HCT116 (cell line): ENCODE data around the gene SUFU. TPM values are rescaled to one million over a fixed set of nuclear protein-coding genes. Genes with fewer than 3 reads are reported as not detected.

Experiments
- ATAC-seq: fragments of 200-7000 bp; cut with Tn5 transposase; 2 replicates; pipeline ENCODE4 v1.9.1; 2020; ENCODE audit warnings: mild to moderate bottlenecking, moderate library complexity
- BruUV-seq: library from RNA; stranded (reverse); fragments of 400-500 nt; replicated peaks from 2 replicates; lab custom pipeline; 2021; lab: Mats Ljungman, UMichigan
- CTCF ChIA-PET: fragments of 300-600 bp; sonication (Branson Sonifier 250); formaldehyde crosslinking; loops from one replicate; lab custom pipeline; 2021; ENCODE audit warnings: antibody characterized with exemption; lab: Charles Lee
- POLR2A ChIA-PET: fragments of 300-600, 350-600 bp; sonication (Branson Sonifier 250); formaldehyde crosslinking; loops from one replicate; lab custom pipeline; 2021; ENCODE audit warnings: antibody characterized with exemption; lab: Charles Lee
- RAD21 ChIA-PET, 2 experiments: fragments of 300-600 bp; sonication (Branson Sonifier 250); formaldehyde crosslinking; loops; one replicate each; lab custom pipeline; 2023; ENCODE audit warnings: low total read pairs in 2 of 2; ENCODE audit not compliant: uncharacterized antibody in 2 of 2, unreplicated experiment in 2 of 2, low non-redundant PET in 1 of 2; lab: Charles Lee
- DNase-seq: peaks from one replicate; pipeline ENCODE4 v3.0.0-alpha.2; 2010; ENCODE audit warnings: low read depth, low spot score
- H2AFZ ChIP-seq: fragments of 200-600 bp; shearing (Covaris generic), sonication (generic); 2 replicates; pipeline ENCODE4 v1.6.1; 2017; ENCODE audit warnings: low read depth, mixed run types, mixed read lengths, antibody characterized with exemption, low read length; ENCODE audit not compliant: poor library complexity, severe bottlenecking
- H3K27ac ChIP-seq: 2 replicates; pipeline ENCODE4 v1.5.1; 2012; ENCODE audit warnings: low read depth, low read length
- H3K27me3 ChIP-seq: fragments of 200-600 bp; sonication (generic); 2 replicates; pipeline ENCODE4 v1.6.1; 2016; ENCODE audit warnings: mixed run types, low read length, mixed read lengths; ENCODE audit not compliant: insufficient read depth
- H3K36me3 ChIP-seq, 2 experiments: fragments of 200-500 bp in 1 of 2; fragments of 200-600 bp in 1 of 2; sonication (Bioruptor generic) in 1 of 2; sonication (generic) in 1 of 2; 2 replicates each; pipeline versions ENCODE4 v1.5.1 to v1.6.1; 2014 to 2016; ENCODE audit warnings: low read length in 2 of 2, inconsistent platforms in 1 of 2, mixed read lengths in 1 of 2, mixed run types in 1 of 2; ENCODE audit not compliant: insufficient read depth in 2 of 2, control insufficient read depth in 1 of 2
- H3K4me1 ChIP-seq, 2 experiments: fragments of 200-600 bp in 1 of 2; sonication (generic) in 1 of 2; 2 replicates each; pipeline versions ENCODE4 v1.5.1 to v1.6.1; 2012 to 2017; ENCODE audit warnings: low read length in 2 of 2, inconsistent platforms in 1 of 2, mild to moderate bottlenecking in 1 of 2, mixed read lengths in 1 of 2, mixed run types in 1 of 2, moderate library complexity in 1 of 2; ENCODE audit not compliant: insufficient read depth in 2 of 2, control insufficient read depth in 1 of 2
- H3K4me2 ChIP-seq: fragments of 200-600 bp; sonication (generic); 2 replicates; pipeline ENCODE4 v1.6.1; 2017; ENCODE audit warnings: mixed run types, low read length, mixed read lengths
- H3K4me3 ChIP-seq, 2 experiments: fragments of 200-600 bp in 1 of 2; sonication (generic) in 1 of 2; replicated peaks in 1 of 2; 2 replicates each; pipeline ENCODE4 v1.5.1; 2011 to 2016; ENCODE audit warnings: low read length in 2 of 2, control low read depth in 1 of 2, low read depth in 1 of 2, mild to moderate bottlenecking in 1 of 2, mixed read lengths in 1 of 2, mixed run types in 1 of 2
- H3K79me2 ChIP-seq: fragments of 200-600 bp; sonication (generic); 2 replicates; pipeline ENCODE4 v1.6.1; 2017; ENCODE audit warnings: mild to moderate bottlenecking, mixed run types, low read length, moderate library complexity, mixed read lengths; ENCODE audit not compliant: insufficient read depth
- H3K9ac ChIP-seq: fragments of 200-600 bp; sonication (generic); 2 replicates; pipeline ENCODE4 v1.6.1; 2016; ENCODE audit warnings: low read length, mixed read lengths
- H3K9me2 ChIP-seq: fragments of 200-600 bp; sonication (generic), shearing (Covaris generic); 2 replicates; pipeline ENCODE4 v1.6.1; 2017; ENCODE audit warnings: mixed run types, mild to moderate bottlenecking, moderate library complexity; ENCODE audit not compliant: insufficient read depth
- H3K9me3 ChIP-seq, 2 experiments: fragments of 200-500 bp in 1 of 2; fragments of 200-600 bp in 1 of 2; sonication (Bioruptor generic) in 1 of 2; sonication (generic) in 1 of 2; 2 replicates each; pipeline ENCODE4 v1.6.1; 2014 to 2017; ENCODE audit warnings: low read length in 2 of 2, mixed read lengths in 2 of 2, inconsistent platforms in 1 of 2, low read depth in 1 of 2, mild to moderate bottlenecking in 1 of 2, mixed run types in 1 of 2, moderate library complexity in 1 of 2; ENCODE audit not compliant: control insufficient read depth in 1 of 2, insufficient read depth in 1 of 2
- H4K20me1 ChIP-seq: fragments of 200-600 bp; sonication (generic), shearing (Covaris generic); 2 replicates; pipeline ENCODE4 v1.6.1; 2017; ENCODE audit warnings: mixed run types, mild to moderate bottlenecking, moderate library complexity; ENCODE audit not compliant: insufficient read depth
- CEBPB ChIP-seq: IDR thresholded peaks from 2 replicates; pipeline ENCODE4 v1.6.1; 2012; ENCODE audit warnings: low read depth
- EZH2 ChIP-seq: fragments of 200-600 bp; sonication (generic); IDR thresholded peaks from 2 replicates; pipeline ENCODE4 v1.6.1; 2017; ENCODE audit warnings: antibody characterized with exemption, mixed run types
- EZH2phosphoT487 ChIP-seq: fragments of 200-600 bp; IDR thresholded peaks from 2 replicates; pipeline ENCODE4 v1.6.1; 2018; ENCODE audit warnings: antibody characterized with exemption, borderline replicate concordance
- FOSL1 ChIP-seq: IDR thresholded peaks from 2 replicates; pipeline ENCODE4 v1.6.1; 2012; ENCODE audit warnings: low read depth
- RAD21 ChIP-seq: IDR thresholded peaks from 2 replicates; pipeline ENCODE4 v1.6.1; 2012; ENCODE audit warnings: low read depth, mild to moderate bottlenecking
- SIN3A ChIP-seq: IDR thresholded peaks from 2 replicates; pipeline ENCODE4 v1.6.1; 2012; ENCODE audit warnings: low read depth
- SRF ChIP-seq: IDR thresholded peaks from 2 replicates; pipeline ENCODE4 v1.6.1; 2012; ENCODE audit warnings: low read depth
- TCF7L2 ChIP-seq: IDR thresholded peaks from 2 replicates; pipeline ENCODE4 v1.7.0; 2011; ENCODE audit warnings: borderline replicate concordance, inconsistent platforms; ENCODE audit not compliant: insufficient read depth, insufficient read length; ENCODE audit errors: extremely low read depth
- YY1 ChIP-seq: IDR thresholded peaks from 2 replicates; pipeline ENCODE4 v1.6.1; 2011; ENCODE audit warnings: low read length, low read depth, moderate library complexity, mild to moderate bottlenecking; ENCODE audit not compliant: insufficient replicate concordance; ENCODE audit errors: extremely low read depth
- ZNF274 ChIP-seq: fragments of 200-500 bp; sonication (Bioruptor generic); IDR thresholded peaks from 2 replicates; pipeline ENCODE4 v1.6.1; 2014; ENCODE audit warnings: mild to moderate bottlenecking, low read depth, low read length, inconsistent platforms
- intact Hi-C: fragments of 100-400 bp; cut with micrococcal nuclease; formaldehyde crosslinking; loops from 2 replicates; pipeline ENCODE4 v1.10.0; 2022
- total RNA-seq: library from RNA; stranded (reverse); gene quantifications from one replicate; pipeline ENCODE4 v1.2.1, GENCODE V29; 2021; ENCODE audit not compliant: unreplicated experiment
- TF ChIP-seq, protein P1 (sequence below), 3 experiments: fragments of 200-600 bp in 1 of 3; sonication (generic) in 1 of 3; IDR thresholded peaks in 2 of 3; conservative IDR thresholded peaks in 1 of 3; 2 replicates each; pipeline ENCODE4 v1.5.1; 2012 to 2017; ENCODE audit warnings: low read depth in 2 of 3, low read length in 2 of 3, antibody characterized with exemption in 1 of 3, borderline replicate concordance in 1 of 3, control low read depth in 1 of 3, mild to moderate bottlenecking in 1 of 3, mixed read lengths in 1 of 3, mixed run types in 1 of 3, moderate library complexity in 1 of 3; ENCODE audit not compliant: insufficient read depth in 1 of 3
- TF ChIP-seq, protein P2 (sequence below): IDR thresholded peaks from 2 replicates; pipeline ENCODE4 v1.6.1; 2012; ENCODE audit warnings: low read depth
- TF ChIP-seq, protein P3 (sequence below): IDR thresholded peaks from 2 replicates; pipeline ENCODE4 v1.6.1; 2012

SUFU gene
- total RNA-seq, 1 experiment from 2014 or later: 18.8 TPM

DNA sequence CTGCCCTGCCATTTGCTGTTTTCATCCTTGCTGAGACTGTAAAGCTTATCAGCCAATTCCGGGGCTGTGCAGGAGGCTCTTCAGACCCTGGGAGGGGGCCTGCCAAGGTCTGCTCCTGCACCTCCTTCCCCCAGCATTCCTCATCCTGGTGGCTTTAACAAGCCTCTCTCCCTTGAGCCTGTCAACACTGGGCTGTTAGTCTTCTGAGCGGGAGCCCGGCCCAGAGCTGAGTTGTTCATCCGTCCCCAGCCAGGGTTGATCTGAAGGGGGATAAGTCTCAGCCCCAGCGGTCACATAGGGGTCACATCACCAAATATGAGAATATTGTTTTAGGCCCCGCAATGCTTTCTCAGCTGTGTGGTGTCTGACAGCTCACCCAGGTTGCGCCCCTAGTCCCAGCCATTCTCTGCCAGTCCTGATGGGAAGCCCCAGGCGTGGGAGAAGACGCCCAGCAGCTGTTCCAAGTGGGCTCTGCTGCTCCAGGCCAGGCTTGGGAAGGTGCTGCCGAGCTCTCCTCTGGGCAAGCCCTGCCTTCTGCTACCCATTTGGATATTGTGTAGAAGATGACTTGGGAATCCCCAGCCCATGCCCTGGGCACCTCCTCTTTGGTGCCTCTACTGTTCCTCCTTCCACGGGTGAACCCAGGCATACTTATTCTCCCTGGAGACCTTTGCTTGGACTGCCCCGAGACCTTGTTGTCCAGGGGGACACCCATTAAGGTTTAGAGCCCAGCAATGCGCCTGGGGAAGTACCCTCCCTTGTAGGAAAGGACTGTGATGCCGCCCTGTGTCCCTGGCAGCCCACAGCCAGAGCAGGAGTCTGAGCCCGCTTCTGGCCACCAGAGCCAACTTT lies 117.0 kb downstream of the SUFU start:
- Histone ChIP-seq H3K4me1 (peaks cover 0 to 6% of the 10 kb centered on the region in 2 experiments; a peak in 2 of 4 replicates), H3K4me2 (no peak overlapping the region), H3K9me3 (no peaks in the 10 kb centered on the region), H3K9ac (no peak overlapping the region), H3K27me3 (no peaks in the 10 kb centered on the region), H3K79me2 (no peaks in the 10 kb centered on the region), H3K4me3 (no peak overlapping the region), H3K9me2 (no peaks in the 10 kb centered on the region), H3K36me3 (0 out of 4 replicates have a peak, but pooled peaks cover 0 to 3% of the 10 kb centered on the region in 2 experiments), H2AFZ (no peak overlapping the region), H3K27ac (no peak overlapping the region), H4K20me1 (no peaks in the 10 kb centered on the region)
- DNase-seq (no peak), ATAC-seq (no peak)
- BruUV-seq: no TSS peak
- RAD21 ChIA-PET: no interaction called here
- intact Hi-C loops: no loop called here
- no peak for TF ChIP-seq EZH2
- no peak for TF ChIP-seq CEBPB
- TF ChIP-seq RAD21: no peak
- TF ChIP-seq YY1: no peak
- TF ChIP-seq, protein P1, sequence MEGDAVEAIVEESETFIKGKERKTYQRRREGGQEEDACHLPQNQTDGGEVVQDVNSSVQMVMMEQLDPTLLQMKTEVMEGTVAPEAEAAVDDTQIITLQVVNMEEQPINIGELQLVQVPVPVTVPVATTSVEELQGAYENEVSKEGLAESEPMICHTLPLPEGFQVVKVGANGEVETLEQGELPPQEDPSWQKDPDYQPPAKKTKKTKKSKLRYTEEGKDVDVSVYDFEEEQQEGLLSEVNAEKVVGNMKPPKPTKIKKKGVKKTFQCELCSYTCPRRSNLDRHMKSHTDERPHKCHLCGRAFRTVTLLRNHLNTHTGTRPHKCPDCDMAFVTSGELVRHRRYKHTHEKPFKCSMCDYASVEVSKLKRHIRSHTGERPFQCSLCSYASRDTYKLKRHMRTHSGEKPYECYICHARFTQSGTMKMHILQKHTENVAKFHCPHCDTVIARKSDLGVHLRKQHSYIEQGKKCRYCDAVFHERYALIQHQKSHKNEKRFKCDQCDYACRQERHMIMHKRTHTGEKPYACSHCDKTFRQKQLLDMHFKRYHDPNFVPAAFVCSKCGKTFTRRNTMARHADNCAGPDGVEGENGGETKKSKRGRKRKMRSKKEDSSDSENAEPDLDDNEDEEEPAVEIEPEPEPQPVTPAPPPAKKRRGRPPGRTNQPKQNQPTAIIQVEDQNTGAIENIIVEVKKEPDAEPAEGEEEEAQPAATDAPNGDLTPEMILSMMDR (IDR thresholded peaks at IDR 0.05 in 2 of 3, conservative IDR thresholded peaks at IDR 0.05 in 1 of 3; ENCODE audit: borderline replicate concordance in 1 of 3, insufficient read depth in 1 of 3, low read depth in 2 of 3, low read length in 2 of 3): no peak
- TF ChIP-seq, protein P2, sequence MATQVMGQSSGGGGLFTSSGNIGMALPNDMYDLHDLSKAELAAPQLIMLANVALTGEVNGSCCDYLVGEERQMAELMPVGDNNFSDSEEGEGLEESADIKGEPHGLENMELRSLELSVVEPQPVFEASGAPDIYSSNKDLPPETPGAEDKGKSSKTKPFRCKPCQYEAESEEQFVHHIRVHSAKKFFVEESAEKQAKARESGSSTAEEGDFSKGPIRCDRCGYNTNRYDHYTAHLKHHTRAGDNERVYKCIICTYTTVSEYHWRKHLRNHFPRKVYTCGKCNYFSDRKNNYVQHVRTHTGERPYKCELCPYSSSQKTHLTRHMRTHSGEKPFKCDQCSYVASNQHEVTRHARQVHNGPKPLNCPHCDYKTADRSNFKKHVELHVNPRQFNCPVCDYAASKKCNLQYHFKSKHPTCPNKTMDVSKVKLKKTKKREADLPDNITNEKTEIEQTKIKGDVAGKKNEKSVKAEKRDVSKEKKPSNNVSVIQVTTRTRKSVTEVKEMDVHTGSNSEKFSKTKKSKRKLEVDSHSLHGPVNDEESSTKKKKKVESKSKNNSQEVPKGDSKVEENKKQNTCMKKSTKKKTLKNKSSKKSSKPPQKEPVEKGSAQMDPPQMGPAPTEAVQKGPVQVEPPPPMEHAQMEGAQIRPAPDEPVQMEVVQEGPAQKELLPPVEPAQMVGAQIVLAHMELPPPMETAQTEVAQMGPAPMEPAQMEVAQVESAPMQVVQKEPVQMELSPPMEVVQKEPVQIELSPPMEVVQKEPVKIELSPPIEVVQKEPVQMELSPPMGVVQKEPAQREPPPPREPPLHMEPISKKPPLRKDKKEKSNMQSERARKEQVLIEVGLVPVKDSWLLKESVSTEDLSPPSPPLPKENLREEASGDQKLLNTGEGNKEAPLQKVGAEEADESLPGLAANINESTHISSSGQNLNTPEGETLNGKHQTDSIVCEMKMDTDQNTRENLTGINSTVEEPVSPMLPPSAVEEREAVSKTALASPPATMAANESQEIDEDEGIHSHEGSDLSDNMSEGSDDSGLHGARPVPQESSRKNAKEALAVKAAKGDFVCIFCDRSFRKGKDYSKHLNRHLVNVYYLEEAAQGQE: no peak
- no peak for TF ChIP-seq TCF7L2
- TF ChIP-seq EZH2phosphoT487: no peak
- TF ChIP-seq ZNF274: no peak
- no peak for TF ChIP-seq FOSL1
- no peak for TF ChIP-seq SIN3A
- TF ChIP-seq, protein P3, sequence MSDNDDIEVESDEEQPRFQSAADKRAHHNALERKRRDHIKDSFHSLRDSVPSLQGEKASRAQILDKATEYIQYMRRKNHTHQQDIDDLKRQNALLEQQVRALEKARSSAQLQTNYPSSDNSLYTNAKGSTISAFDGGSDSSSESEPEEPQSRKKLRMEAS: no peak
- TF ChIP-seq SRF: no peak
- CTCF ChIA-PET: no interaction called here
- POLR2A ChIA-PET: no interaction called here
